Neuron (in vitro differentiated cells): Measurements from ENCODE around the gene MYOG.

Experiments used
- H2AFZ ChIP-seq: one replicate; pipeline ENCODE4 v1.6.1; 2013; ENCODE audit warnings: low read depth, mild to moderate bottlenecking, inconsistent platforms, low read length, moderate library complexity
- H3K27me3 ChIP-seq: one replicate; pipeline ENCODE4 v1.6.1; 2013; ENCODE audit warnings: low read length; ENCODE audit not compliant: insufficient read depth
- H3K36me3 ChIP-seq: one replicate; pipeline ENCODE4 v1.6.1; 2013; ENCODE audit warnings: low read length; ENCODE audit not compliant: insufficient read depth
- H3K4me1 ChIP-seq: one replicate; pipeline ENCODE4 v1.6.1; 2013; ENCODE audit warnings: low read length; ENCODE audit not compliant: insufficient read depth
- H3K4me3 ChIP-seq: 2 replicates; pipeline ENCODE4 v1.5.1; 2013; ENCODE audit warnings: mild to moderate bottlenecking, low read length, moderate library complexity
- H3K9me3 ChIP-seq: one replicate; pipeline ENCODE4 v1.6.1; 2013; ENCODE audit warnings: low read length

The MYOG gene

GRCh38 chr1:203049576-203050180, 36.1 kb downstream of the MYOG start:
- peaks cover 51% of the 10 kb centered on the region for H3K27me3 ChIP-seq

GRCh38 chr1:203049077-203049476, 36.7 kb downstream of the MYOG start:
- no peaks in the 10 kb centered on the region for H3K4me1 ChIP-seq
- no peak overlapping the region for H3K4me3 ChIP-seq
- peaks cover 53% of the 10 kb centered on the region for H3K27me3 ChIP-seq
- no peaks in the 10 kb centered on the region for H3K36me3 ChIP-seq
- no peaks in the 10 kb centered on the region for H3K9me3 ChIP-seq
- H2AFZ ChIP-seq: no peak overlapping the region

More at GRCh38 chr1:203049576-203050180, 36.1 kb downstream of the MYOG start:
- H3K4me3 ChIP-seq: no peak overlapping the region
- H3K36me3 ChIP-seq: no peaks in the 10 kb centered on the region
- H2AFZ ChIP-seq: no peak overlapping the region
- no peaks in the 10 kb centered on the region for H3K9me3 ChIP-seq
- no peaks in the 10 kb centered on the region for H3K4me1 ChIP-seq

- Histone ChIP-seq H3K9me3 (no peaks in the 10 kb centered on the region), H3K27me3 (peaks cover 50% of the 10 kb centered on the region), H3K36me3 (no peaks in the 10 kb centered on the region), H3K4me1 (no peaks in the 10 kb centered on the region), H3K4me3 (no peak overlapping the region), H2AFZ (no peak overlapping the region)
Observed at GRCh38 chr1:203048555-203049051, 37.2 kb downstream of the MYOG start.

- Histone ChIP-seq H3K4me3 (no peak overlapping the region), H3K4me1 (no peaks in the 10 kb centered on the region), H2AFZ (no peak overlapping the region), H3K27me3 (peaks cover 50% of the 10 kb centered on the region), H3K36me3 (no peaks in the 10 kb centered on the region), H3K9me3 (no peaks in the 10 kb centered on the region)
Observed at GRCh38 chr1:203048086-203048485, 37.7 kb downstream of the MYOG start.

- no peak overlapping the region for H2AFZ ChIP-seq
- H3K9me3 ChIP-seq: no peaks in the 10 kb centered on the region
- peaks cover 50% of the 10 kb centered on the region for H3K27me3 ChIP-seq
- H3K36me3 ChIP-seq: no peaks in the 10 kb centered on the region
- no peak overlapping the region for H3K4me3 ChIP-seq
- no peaks in the 10 kb centered on the region for H3K4me1 ChIP-seq
Observed at GRCh38 chr1:203046984-203047630, 38.7 kb downstream of the MYOG start.

- Histone ChIP-seq H3K4me1 (no peaks in the 10 kb centered on the region), H3K36me3 (no peaks in the 10 kb centered on the region), H2AFZ (no peak overlapping the region), H3K27me3 (peaks cover 50% of the 10 kb centered on the region), H3K4me3 (no peak overlapping the region), H3K9me3 (no peaks in the 10 kb centered on the region)
Observed at GRCh38 chr1:203045821-203046594, 39.8 kb downstream of the MYOG start.

GRCh38 chr1:203045336-203045735, 40.5 kb downstream of the MYOG start:
- Histone ChIP-seq H3K4me1 (no peaks in the 10 kb centered on the region), H3K36me3 (no peaks in the 10 kb centered on the region), H2AFZ (no peak overlapping the region), H3K4me3 (no peak overlapping the region), H3K9me3 (no peaks in the 10 kb centered on the region), H3K27me3 (peaks cover 47% of the 10 kb centered on the region)

- Histone ChIP-seq H2AFZ (no peak overlapping the region), H3K27me3 (peaks cover 40% of the 10 kb centered on the region)
Observed at GRCh38 chr1:203044546-203045250, 41.1 kb downstream of the MYOG start.

GRCh38 chr1:203043830-203044545, 41.8 kb downstream of the MYOG start:
- peaks cover 36% of the 10 kb centered on the region for H3K27me3 ChIP-seq
- no peaks in the 10 kb centered on the region for H3K4me1 ChIP-seq
- H3K36me3 ChIP-seq: no peaks in the 10 kb centered on the region
- no peak overlapping the region for H3K4me3 ChIP-seq
- H3K9me3 ChIP-seq: no peaks in the 10 kb centered on the region
- H2AFZ ChIP-seq: no peak overlapping the region

More at GRCh38 chr1:203044546-203045250, 41.1 kb downstream of the MYOG start:
- no peaks in the 10 kb centered on the region for H3K9me3 ChIP-seq
- H3K4me1 ChIP-seq: no peaks in the 10 kb centered on the region
- H3K4me3 ChIP-seq: no peak overlapping the region
- H3K36me3 ChIP-seq: no peaks in the 10 kb centered on the region

GRCh38 chr1:203041351-203041932, 44.4 kb downstream of the MYOG start:
- no peaks in the 10 kb centered on the region for H3K36me3 ChIP-seq
- no peak overlapping the region for H3K4me3 ChIP-seq
- H3K4me1 ChIP-seq: no peaks in the 10 kb centered on the region
- no peaks in the 10 kb centered on the region for H3K9me3 ChIP-seq
- no peak overlapping the region for H2AFZ ChIP-seq
- H3K27me3 ChIP-seq: peaks cover 37% of the 10 kb centered on the region

- Histone ChIP-seq H3K4me1 (no peaks in the 10 kb centered on the region), H3K27me3 (peaks cover 44% of the 10 kb centered on the region), H3K36me3 (no peaks in the 10 kb centered on the region), H3K4me3 (no peak overlapping the region), H3K9me3 (no peaks in the 10 kb centered on the region), H2AFZ (no peak overlapping the region)
Observed at GRCh38 chr1:203040513-203041275, 45.1 kb downstream of the MYOG start.
